ENCODE measurements around the gene NT5C1B.

- TF ChIP-seq CTCF (IDR thresholded peaks at IDR 0.05) (no peak), POLR2A (IDR thresholded peaks at IDR 0.05) (no peak), POLR2AphosphoS5 (IDR thresholded peaks at IDR 0.05) (no peak)
Measured at GRCh38 chr2:18516112-18516511, 73.3 kb downstream of the NT5C1B start.

Data from transverse colon (tissue), 4 donors.